GM23338 (cell line): ENCODE data around the gene MYO1A. TPM values are rescaled to one million over a fixed set of nuclear protein-coding genes. Genes with fewer than 3 reads are reported as not detected.
A peak's percentile ranks its signal among the peaks of the same experiment; 100 is the strongest.

Source experiments
- ATAC-seq: fragments of 200-7000 bp; cut with Tn5 transposase; 3 replicates; pipeline ENCODE4 v1.9.1; 2020
- DNase-seq: peaks from one replicate; pipeline ENCODE4 v3.0.0-alpha.2; 2015; ENCODE audit warnings: low spot score
- H2AFZ ChIP-seq: fragments of 200-600 bp; sonication (generic); 2 replicates; pipeline ENCODE4 v1.8.0; 2016; ENCODE audit warnings: antibody characterized with exemption, mild to moderate bottlenecking, moderate library complexity
- H3F3A ChIP-seq: fragments of 200-600 bp; sonication (generic); replicated peaks from 2 replicates; pipeline ENCODE4 v1.8.0; 2017; ENCODE audit warnings: antibody characterized with exemption, mixed run types, low read depth
- H3K27ac ChIP-seq: fragments of 200-600 bp; sonication (generic); 2 replicates; pipeline ENCODE4 v1.6.1; 2016; ENCODE audit warnings: low read depth
- H3K27me3 ChIP-seq: fragments of 200-600 bp; sonication (generic); 2 replicates; pipeline ENCODE4 v1.8.0; 2016; ENCODE audit warnings: mild to moderate bottlenecking, mixed run types, moderate library complexity; ENCODE audit not compliant: insufficient read depth
- H3K36me3 ChIP-seq: fragments of 200-600 bp; sonication (generic); 2 replicates; pipeline ENCODE4 v1.8.0; 2016; ENCODE audit warnings: mild to moderate bottlenecking; ENCODE audit not compliant: insufficient read depth
- H3K4me1 ChIP-seq: fragments of 200-600 bp; sonication (generic); 2 replicates; pipeline ENCODE4 v1.8.0; 2016; ENCODE audit warnings: mild to moderate bottlenecking, moderate library complexity; ENCODE audit not compliant: insufficient read depth
- H3K4me2 ChIP-seq: fragments of 200-600 bp; sonication (generic); 2 replicates; pipeline ENCODE4 v1.7.1; 2017; ENCODE audit warnings: mixed run types
- H3K4me3 ChIP-seq: fragments of 200-600 bp; sonication (generic); 2 replicates; pipeline ENCODE4 v1.6.1; 2016; ENCODE audit warnings: mixed run types
- H3K79me2 ChIP-seq: fragments of 200-600 bp; sonication (generic); replicated peaks from 2 replicates; pipeline ENCODE4 v1.8.0; 2017; ENCODE audit warnings: mild to moderate bottlenecking; ENCODE audit not compliant: insufficient read depth
- H3K9me2 ChIP-seq: fragments of 200-600 bp; sonication (generic); 2 replicates; pipeline ENCODE4 v1.8.0; 2017; ENCODE audit not compliant: insufficient read depth
- H4K20me1 ChIP-seq: fragments of 200-600 bp; sonication (generic); replicated peaks from 2 replicates; pipeline ENCODE4 v1.8.0; 2017; ENCODE audit warnings: mild to moderate bottlenecking; ENCODE audit not compliant: insufficient read depth
- H3K27ac Mint-ChIP-seq: 2 replicates; pipeline ENCODE4 v1.8.0; 2020; ENCODE audit warnings: inconsistent platforms, mild to moderate bottlenecking, moderate library complexity, mixed read lengths
- H3K27me3 Mint-ChIP-seq: 3 replicates; pipeline ENCODE4 v1.8.0; 2022; ENCODE audit warnings: low read depth, mild to moderate bottlenecking, moderate library complexity, mixed read lengths, inconsistent platforms; ENCODE audit not compliant: insufficient read depth, poor library complexity
- H3K36me3 Mint-ChIP-seq: 3 replicates; pipeline ENCODE4 v1.8.0; 2021; ENCODE audit warnings: low read depth, mild to moderate bottlenecking, inconsistent platforms, moderate library complexity, mixed read lengths
- H3K4me1 Mint-ChIP-seq: 3 replicates; pipeline ENCODE4 v1.8.0; 2020; ENCODE audit warnings: mild to moderate bottlenecking, inconsistent platforms, mixed read lengths
- H3K4me3 Mint-ChIP-seq: 3 replicates; pipeline ENCODE4 v1.8.0; 2021; ENCODE audit warnings: moderate library complexity, mild to moderate bottlenecking, inconsistent platforms, mixed read lengths
- H3K9me3 Mint-ChIP-seq: 3 replicates; pipeline ENCODE4 v1.8.0; 2020; ENCODE audit warnings: moderate library complexity, mild to moderate bottlenecking, inconsistent platforms, mixed read lengths
- CREB1 ChIP-seq: fragments of 250-450 bp; sonication (Bioruptor Pico); IDR thresholded peaks from 2 replicates; pipeline ENCODE4 v1.5.0; 2020; ENCODE audit warnings: low read depth, mild to moderate bottlenecking, moderate library complexity
- ETS1 ChIP-seq: IDR thresholded peaks from 2 replicates; pipeline ENCODE4 v1.6.1; 2016; ENCODE audit warnings: antibody characterized with exemption
- EZH2 ChIP-seq: fragments of 200-600 bp; sonication (generic); IDR thresholded peaks from one replicate; pipeline ENCODE4 v1.8.0; 2017; ENCODE audit warnings: antibody characterized with exemption, mild to moderate bottlenecking, low read depth; ENCODE audit not compliant: unreplicated experiment
- EZH2phosphoT487 ChIP-seq: fragments of 200-600 bp; sonication (generic); IDR thresholded peaks from one replicate; pipeline ENCODE4 v1.8.1; 2018; ENCODE audit warnings: antibody characterized with exemption; ENCODE audit not compliant: unreplicated experiment
- JUNB ChIP-seq: IDR thresholded peaks from one replicate; pipeline ENCODE4 v1.6.1; 2016; ENCODE audit warnings: antibody characterized with exemption; ENCODE audit not compliant: unreplicated experiment
- NANOG ChIP-seq: IDR thresholded peaks from 2 replicates; pipeline ENCODE4 v1.6.1; 2016; ENCODE audit warnings: antibody characterized with exemption, borderline replicate concordance
- POLR2AphosphoS5 ChIP-seq: IDR thresholded peaks from 2 replicates; pipeline ENCODE4 v1.6.1; 2016; ENCODE audit warnings: antibody characterized with exemption, low read depth
- STAT1 ChIP-seq: IDR thresholded peaks from one replicate; pipeline ENCODE4 v1.6.1; 2016; ENCODE audit warnings: antibody characterized with exemption; ENCODE audit not compliant: unreplicated experiment
- ZNF114 ChIP-seq: fragments of 250-450 bp; sonication (Bioruptor Pico); IDR thresholded peaks from 2 replicates; pipeline ENCODE4 v1.5.0; 2020; ENCODE audit warnings: mild to moderate bottlenecking, moderate library complexity
- ZNF331 ChIP-seq: fragments of 250-450 bp; sonication (Bioruptor Pico); IDR thresholded peaks from 2 replicates; pipeline ENCODE4 v1.5.0; 2020; ENCODE audit warnings: low read depth, mild to moderate bottlenecking, moderate library complexity
- polyA plus RNA-seq: library from polyadenylated mRNA; unstranded; fragments of >200 nt; fragmentation: Nextera tagmentation; extraction: Ambion mirVana; gene quantifications from 2 replicates; pipeline ENCODE4 v1.2.1, GENCODE V29; 2016
- total RNA-seq: library from RNA; depleted of rRNA; stranded (reverse); fragments of >200 nt; shearing (Covaris generic); gene quantifications from 2 replicates; pipeline ENCODE4 v1.2.3, GENCODE V29; 2014
- TF ChIP-seq, protein P1 (sequence below), 2 experiments: fragments of 200-600 bp in 1 of 2; sonication (generic) in 1 of 2; conservative IDR thresholded peaks; 2 replicates each; pipeline versions ENCODE4 v1.5.1 to v1.6.1; 2016 to 2017; ENCODE audit warnings: antibody characterized with exemption in 2 of 2, low read depth in 2 of 2, mild to moderate bottlenecking in 2 of 2, moderate library complexity in 1 of 2
- TF ChIP-seq, protein P2 (sequence below): IDR thresholded peaks from one replicate; pipeline ENCODE4 v1.6.1; 2018; ENCODE audit warnings: antibody characterized with exemption; ENCODE audit not compliant: unreplicated experiment
- TF ChIP-seq, protein P3 (sequence below): fragments of 250-450 bp; sonication (Bioruptor Pico); IDR thresholded peaks from 2 replicates; pipeline ENCODE4 v1.5.0; 2020; ENCODE audit warnings: mild to moderate bottlenecking, moderate library complexity

Gene MYO1A
- total and polyA plus RNA-seq, 2 experiments from 2014 or later = not detected

- H3K27me3 Mint-ChIP-seq = peaks cover 10% of the 10 kb centered on the region
- no peak overlapping the region for H3K27ac ChIP-seq
Measured at GRCh38 chr12:56987551-56988053, 62.3 kb downstream of the MYO1A start.

More at GRCh38 chr12:56987551-56988053, 62.3 kb downstream of the MYO1A start:
- Histone ChIP-seq H3K9me2 (peaks cover 6% of the 10 kb centered on the region; the same call in 1 of the 2 replicates), H2AFZ (peak overlapping the region; percentile 4; the same call in 1 of the 2 replicates), H3F3A (no peaks in the 10 kb centered on the region), H3K4me2 (peak overlapping the region; percentile 51; the same call in 1 of the 2 replicates), H4K20me1 (no peaks in the 10 kb centered on the region), H3K4me3 (no peak overlapping the region), H3K36me3 (no peaks in the 10 kb centered on the region), H3K4me1 (peaks cover 10% of the 10 kb centered on the region), H3K27me3 (no peaks in the 10 kb centered on the region), H3K79me2 (no peaks in the 10 kb centered on the region)
- peak; percentile 94 for DNase-seq
- Mint-ChIP-seq H3K9me3 (no peaks in the 10 kb centered on the region), H3K4me1 (peaks cover 16% of the 10 kb centered on the region), H3K4me3 (no peak overlapping the region), H3K27ac (no peak overlapping the region), H3K36me3 (no peaks in the 10 kb centered on the region)
- ATAC-seq = peak; percentile 96
- TF ChIP-seq, protein P1, sequence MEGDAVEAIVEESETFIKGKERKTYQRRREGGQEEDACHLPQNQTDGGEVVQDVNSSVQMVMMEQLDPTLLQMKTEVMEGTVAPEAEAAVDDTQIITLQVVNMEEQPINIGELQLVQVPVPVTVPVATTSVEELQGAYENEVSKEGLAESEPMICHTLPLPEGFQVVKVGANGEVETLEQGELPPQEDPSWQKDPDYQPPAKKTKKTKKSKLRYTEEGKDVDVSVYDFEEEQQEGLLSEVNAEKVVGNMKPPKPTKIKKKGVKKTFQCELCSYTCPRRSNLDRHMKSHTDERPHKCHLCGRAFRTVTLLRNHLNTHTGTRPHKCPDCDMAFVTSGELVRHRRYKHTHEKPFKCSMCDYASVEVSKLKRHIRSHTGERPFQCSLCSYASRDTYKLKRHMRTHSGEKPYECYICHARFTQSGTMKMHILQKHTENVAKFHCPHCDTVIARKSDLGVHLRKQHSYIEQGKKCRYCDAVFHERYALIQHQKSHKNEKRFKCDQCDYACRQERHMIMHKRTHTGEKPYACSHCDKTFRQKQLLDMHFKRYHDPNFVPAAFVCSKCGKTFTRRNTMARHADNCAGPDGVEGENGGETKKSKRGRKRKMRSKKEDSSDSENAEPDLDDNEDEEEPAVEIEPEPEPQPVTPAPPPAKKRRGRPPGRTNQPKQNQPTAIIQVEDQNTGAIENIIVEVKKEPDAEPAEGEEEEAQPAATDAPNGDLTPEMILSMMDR (conservative IDR thresholded peaks at IDR 0.05; ENCODE audit: low read depth in 2 of 2) = peak; percentile 91 to 95
- TF ChIP-seq, protein P2, sequence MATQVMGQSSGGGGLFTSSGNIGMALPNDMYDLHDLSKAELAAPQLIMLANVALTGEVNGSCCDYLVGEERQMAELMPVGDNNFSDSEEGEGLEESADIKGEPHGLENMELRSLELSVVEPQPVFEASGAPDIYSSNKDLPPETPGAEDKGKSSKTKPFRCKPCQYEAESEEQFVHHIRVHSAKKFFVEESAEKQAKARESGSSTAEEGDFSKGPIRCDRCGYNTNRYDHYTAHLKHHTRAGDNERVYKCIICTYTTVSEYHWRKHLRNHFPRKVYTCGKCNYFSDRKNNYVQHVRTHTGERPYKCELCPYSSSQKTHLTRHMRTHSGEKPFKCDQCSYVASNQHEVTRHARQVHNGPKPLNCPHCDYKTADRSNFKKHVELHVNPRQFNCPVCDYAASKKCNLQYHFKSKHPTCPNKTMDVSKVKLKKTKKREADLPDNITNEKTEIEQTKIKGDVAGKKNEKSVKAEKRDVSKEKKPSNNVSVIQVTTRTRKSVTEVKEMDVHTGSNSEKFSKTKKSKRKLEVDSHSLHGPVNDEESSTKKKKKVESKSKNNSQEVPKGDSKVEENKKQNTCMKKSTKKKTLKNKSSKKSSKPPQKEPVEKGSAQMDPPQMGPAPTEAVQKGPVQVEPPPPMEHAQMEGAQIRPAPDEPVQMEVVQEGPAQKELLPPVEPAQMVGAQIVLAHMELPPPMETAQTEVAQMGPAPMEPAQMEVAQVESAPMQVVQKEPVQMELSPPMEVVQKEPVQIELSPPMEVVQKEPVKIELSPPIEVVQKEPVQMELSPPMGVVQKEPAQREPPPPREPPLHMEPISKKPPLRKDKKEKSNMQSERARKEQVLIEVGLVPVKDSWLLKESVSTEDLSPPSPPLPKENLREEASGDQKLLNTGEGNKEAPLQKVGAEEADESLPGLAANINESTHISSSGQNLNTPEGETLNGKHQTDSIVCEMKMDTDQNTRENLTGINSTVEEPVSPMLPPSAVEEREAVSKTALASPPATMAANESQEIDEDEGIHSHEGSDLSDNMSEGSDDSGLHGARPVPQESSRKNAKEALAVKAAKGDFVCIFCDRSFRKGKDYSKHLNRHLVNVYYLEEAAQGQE = no peak
- TF ChIP-seq NANOG (no peak), POLR2AphosphoS5 (no peak), STAT1 (no peak), ZNF331 (CRISPR knock-in tag) (no peak), EZH2phosphoT487 (no peak), JUNB (no peak), ETS1 (no peak), EZH2 (no peak), ZNF114 (CRISPR knock-in tag) (0 out of 2 replicates have a peak, but pooled peaks have one; percentile 56), CREB1 (CRISPR knock-in tag) (0 out of 2 replicates have a peak, but pooled peaks have one; percentile 34)
- TF ChIP-seq, protein P3, sequence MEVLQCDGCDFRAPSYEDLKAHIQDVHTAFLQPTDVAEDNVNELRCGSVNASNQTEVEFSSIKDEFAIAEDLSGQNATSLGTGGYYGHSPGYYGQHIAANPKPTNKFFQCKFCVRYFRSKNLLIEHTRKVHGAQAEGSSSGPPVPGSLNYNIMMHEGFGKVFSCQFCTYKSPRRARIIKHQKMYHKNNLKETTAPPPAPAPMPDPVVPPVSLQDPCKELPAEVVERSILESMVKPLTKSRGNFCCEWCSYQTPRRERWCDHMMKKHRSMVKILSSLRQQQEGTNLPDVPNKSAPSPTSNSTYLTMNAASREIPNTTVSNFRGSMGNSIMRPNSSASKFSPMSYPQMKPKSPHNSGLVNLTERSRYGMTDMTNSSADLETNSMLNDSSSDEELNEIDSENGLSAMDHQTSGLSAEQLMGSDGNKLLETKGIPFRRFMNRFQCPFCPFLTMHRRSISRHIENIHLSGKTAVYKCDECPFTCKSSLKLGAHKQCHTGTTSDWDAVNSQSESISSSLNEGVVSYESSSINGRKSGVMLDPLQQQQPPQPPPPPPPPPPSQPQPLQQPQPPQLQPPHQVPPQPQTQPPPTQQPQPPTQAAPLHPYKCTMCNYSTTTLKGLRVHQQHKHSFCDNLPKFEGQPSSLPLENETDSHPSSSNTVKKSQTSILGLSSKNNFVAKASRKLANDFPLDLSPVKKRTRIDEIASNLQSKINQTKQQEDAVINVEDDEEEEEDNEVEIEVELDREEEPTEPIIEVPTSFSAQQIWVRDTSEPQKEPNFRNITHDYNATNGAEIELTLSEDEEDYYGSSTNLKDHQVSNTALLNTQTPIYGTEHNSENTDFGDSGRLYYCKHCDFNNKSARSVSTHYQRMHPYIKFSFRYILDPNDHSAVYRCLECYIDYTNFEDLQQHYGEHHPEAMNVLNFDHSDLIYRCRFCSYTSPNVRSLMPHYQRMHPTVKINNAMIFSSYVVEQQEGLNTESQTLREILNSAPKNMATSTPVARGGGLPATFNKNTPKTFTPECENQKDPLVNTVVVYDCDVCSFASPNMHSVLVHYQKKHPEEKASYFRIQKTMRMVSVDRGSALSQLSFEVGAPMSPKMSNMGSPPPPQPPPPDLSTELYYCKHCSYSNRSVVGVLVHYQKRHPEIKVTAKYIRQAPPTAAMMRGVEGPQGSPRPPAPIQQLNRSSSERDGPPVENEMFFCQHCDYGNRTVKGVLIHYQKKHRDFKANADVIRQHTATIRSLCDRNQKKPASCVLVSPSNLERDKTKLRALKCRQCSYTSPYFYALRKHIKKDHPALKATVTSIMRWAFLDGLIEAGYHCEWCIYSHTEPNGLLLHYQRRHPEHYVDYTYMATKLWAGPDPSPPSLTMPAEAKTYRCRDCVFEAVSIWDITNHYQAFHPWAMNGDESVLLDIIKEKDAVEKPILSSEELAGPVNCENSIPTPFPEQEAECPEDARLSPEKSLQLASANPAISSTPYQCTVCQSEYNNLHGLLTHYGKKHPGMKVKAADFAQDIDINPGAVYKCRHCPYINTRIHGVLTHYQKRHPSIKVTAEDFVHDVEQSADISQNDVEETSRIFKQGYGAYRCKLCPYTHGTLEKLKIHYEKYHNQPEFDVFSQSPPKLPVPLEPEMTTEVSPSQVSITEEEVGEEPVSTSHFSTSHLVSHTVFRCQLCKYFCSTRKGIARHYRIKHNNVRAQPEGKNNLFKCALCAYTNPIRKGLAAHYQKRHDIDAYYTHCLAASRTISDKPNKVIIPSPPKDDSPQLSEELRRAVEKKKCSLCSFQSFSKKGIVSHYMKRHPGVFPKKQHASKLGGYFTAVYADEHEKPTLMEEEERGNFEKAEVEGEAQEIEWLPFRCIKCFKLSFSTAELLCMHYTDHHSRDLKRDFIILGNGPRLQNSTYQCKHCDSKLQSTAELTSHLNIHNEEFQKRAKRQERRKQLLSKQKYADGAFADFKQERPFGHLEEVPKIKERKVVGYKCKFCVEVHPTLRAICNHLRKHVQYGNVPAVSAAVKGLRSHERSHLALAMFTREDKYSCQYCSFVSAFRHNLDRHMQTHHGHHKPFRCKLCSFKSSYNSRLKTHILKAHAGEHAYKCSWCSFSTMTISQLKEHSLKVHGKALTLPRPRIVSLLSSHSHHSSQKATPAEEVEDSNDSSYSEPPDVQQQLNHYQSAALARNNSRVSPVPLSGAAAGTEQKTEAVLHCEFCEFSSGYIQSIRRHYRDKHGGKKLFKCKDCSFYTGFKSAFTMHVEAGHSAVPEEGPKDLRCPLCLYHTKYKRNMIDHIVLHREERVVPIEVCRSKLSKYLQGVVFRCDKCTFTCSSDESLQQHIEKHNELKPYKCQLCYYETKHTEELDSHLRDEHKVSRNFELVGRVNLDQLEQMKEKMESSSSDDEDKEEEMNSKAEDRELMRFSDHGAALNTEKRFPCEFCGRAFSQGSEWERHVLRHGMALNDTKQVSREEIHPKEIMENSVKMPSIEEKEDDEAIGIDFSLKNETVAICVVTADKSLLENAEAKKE (CRISPR knock-in tag) = peak; percentile 56; the same call in 1 of the 2 replicates
